Stimulated activated CD8-positive, alpha-beta memory T cell treated with anti-CD3 and anti-CD28 coated beads, Interleukin-4, amount 100 ng/mL, for 4 hours (primary cell): ENCODE data around the gene NUTM2G.
"Not testable (repeated sequence)": the region's sequence is repeated elsewhere in the genome, so short reads cannot be mapped to it uniquely, and the experiment has no call there.

Source experiments
- DNase-seq, 2 donors: peaks; one replicate each; pipeline ENCODE4 v3.0.0-alpha.2; 2020; ENCODE audit warnings: low read depth in 2 of 2, low spot score in 1 of 2

NUTM2G gene

GRCh38 chr9:96941628-96942027, 13.0 kb downstream of the NUTM2G start:
- not testable (repeated sequence) for DNase-seq

DNA sequence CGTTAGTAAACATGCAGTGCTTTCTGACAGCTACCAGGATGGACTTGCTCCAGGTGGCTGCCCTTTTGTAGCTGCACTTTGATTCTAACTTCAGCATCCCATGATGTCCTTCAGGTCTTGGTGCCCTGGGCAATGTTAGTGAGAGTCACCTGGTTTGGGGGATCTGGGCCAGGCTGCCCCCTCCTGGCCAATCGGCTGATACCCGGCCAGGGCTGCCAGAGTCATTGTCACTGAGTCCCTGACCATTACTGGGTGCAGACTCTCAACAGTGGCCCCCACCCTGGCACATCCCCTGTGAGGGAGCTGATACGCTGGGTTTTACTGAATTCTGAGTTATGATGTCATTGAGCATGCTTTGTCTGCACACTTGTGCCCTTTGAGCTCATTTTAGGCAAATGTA, 13.5 kb downstream of the NUTM2G start:
- DNase-seq: not testable (repeated sequence)

DNA sequence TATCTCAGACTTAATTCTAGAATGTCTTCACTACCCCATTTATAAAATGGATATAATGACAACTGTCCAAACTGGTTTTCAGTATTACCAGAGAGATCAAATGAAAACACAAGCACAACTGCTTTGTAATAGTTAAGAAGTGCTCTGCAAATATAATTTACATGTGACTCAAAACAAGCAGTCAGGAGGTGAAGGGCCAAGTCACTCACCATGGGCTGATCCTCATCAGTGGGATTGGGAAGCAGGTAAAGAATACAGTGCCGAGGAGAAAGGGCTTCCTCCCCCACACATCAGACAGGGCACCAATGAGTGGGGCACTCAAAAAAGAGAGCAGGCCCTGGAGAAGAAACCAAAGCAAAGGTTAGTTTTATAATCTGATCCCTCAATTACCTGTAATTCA, 20.7 kb downstream of the NUTM2G start:
- DNase-seq: not testable (repeated sequence)

DNA sequence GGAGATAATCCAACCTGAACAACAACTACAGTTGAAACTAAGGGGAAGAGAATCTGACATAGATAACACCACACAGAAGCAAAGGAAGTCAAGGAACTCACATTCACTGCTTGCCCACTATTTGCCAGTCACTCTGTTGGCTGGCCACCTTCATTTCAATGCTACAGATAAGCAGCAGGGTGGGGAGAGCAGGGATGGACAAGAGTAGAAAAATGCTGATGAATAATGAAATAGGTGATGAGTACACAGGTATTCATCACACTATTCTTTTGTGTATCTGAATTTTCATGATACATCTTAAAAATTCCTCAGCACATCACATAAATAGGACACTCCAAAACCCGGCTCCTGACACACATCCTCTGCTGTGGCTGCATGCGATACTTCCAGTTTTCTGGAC, 21.9 kb downstream of the NUTM2G start:
- DNase-seq: not testable (repeated sequence)

DNA sequence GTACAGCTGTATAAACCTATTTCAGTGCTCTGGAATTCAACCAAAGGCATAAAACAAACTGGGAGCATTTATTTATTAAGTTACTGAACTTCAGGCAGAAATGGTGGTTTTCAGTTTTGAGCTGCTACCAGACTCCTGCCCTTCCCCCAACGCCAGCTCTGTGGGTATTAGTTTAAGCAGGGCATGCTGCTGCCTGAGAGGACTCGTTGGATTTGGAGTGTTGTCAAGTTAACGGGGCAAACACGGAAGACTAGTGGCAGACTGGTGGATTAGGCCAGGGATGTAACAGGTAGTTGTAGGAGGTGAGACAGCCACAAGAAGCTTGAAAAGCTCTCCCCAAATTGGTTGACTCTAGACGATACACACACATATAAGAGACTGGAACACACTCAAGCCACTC, 38.9 kb downstream of the NUTM2G start:
- not testable (repeated sequence) for DNase-seq

DNA sequence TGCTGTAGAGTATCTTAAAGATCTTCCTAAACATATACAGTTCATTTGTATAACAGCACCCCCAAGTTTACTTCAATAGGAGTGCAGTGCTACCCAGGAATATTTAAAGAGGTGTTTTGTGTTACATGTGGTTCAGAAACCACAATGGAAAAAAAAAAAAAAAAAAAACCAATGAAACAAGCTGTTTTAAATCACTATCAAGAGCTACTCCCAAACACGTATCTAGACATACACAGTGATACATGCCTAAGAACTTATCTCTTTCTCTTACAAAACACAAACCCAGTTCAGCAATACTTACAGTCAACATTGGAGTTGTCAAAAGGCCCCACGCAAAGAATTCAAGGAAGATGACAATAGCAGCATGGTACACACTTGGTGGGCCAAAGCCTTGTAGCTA, 43.9 kb downstream of the NUTM2G start:
- DNase-seq: not testable (repeated sequence)

DNA sequence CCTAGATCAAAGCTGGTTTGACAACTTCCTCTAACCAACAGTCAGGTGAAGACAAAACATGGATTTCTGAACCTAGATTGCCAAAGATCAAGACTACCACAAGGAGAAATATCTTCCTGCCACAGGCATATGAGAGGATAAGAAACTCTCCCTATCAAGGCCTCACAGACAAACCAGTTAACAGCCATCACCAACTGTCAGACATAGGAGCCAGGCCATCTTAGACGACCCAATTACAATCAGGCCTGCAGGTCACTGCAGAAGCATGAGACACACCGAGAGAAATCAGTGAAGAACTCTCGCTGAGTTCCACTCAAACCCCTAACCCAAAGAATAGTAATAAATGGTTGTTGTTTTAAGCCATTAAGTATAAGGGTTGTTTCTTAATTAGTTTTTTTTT, 45.4 kb downstream of the NUTM2G start:
- not testable (repeated sequence) for DNase-seq

- DNase-seq: not testable (repeated sequence)
Measured at GRCh38 chr9:96983496-96984122, 55.0 kb downstream of the NUTM2G start.

DNA sequence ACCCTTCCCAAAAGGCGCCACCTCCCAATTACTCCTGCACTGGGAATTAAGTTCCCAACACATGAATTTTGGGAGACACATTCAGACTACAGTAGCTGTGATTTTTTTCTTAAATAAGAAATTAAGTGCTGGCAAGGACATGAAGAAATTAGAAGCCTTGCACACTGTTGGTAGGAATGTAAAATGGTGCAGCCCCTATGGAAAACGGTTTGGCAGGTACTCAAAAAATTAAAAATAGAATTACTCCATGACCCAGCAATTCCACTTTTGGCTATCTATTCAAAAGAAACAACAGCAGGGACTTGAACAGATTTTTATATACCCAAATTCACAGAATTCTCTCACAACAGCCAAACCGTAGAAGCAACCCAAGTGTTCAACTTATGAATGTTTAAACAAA, 55.5 kb downstream of the NUTM2G start:
- DNase-seq: not testable (repeated sequence)

DNA sequence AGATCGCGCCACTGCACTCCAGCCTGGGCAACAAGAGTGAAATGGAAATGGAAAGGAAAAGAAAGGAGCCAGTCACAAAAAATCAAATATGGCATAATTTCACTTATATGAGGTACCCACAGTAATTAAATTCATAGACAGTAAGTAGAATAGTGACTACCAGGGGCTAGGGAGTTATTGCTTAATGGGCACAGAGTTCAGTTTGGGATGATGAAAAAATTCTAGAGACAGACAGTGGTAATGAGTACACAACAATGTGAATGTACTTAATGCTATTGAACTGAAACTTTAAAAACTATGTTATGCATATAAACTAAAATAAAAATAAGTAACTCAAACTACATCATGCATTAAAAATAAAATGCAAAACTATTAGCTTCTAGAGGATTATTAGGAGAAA, 56.2 kb downstream of the NUTM2G start:
- not testable (repeated sequence) for DNase-seq
